ENCODE data around the gene CEP152.

DNA sequence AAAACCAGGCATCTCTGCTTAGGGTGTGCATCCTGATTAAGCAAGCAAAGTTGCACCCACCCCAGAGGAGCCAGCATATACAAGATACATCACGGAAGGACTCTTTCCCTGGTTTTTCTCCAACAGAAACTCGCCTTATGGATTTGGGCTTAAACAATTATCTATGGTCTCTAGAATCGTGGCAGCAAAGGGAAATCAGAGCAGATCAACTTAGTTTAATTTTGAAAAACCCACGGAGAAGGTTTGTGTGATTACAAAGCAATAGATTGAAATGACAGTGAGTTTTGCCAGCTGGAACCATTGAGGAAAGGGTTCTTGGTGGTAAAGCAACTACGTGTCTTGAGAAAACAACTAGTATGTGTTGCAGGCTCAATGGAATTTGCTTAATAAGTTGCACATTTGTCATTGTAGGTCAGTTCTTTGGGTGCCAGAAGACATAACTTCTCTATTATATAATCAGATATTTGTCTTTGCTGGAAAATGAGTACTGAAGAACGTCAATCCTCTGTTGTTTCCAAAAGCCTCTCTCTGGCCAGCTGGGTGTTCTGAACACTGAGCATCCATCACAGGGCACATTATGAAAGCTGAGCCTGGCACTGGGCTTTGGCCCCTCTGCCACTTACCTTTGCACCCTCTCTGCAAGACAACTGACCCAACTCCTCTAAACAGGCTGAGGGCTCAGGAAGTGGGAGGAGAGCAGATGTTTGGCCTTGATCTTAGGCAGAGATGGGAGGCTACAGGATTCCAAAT lies 89.6 kb downstream of the CEP152 start:
- TF ChIP-seq CTCF (IDR thresholded peaks at IDR 0.05; ENCODE audit: low read depth, low read length): no peak
- TF ChIP-seq POLR2A (IDR thresholded peaks at IDR 0.05; ENCODE audit: extremely low read depth, insufficient read length): no peak
- TF ChIP-seq MAX (IDR thresholded peaks at IDR 0.05; ENCODE audit: low read depth, low read length): no peak
